Liver (tissue), 9 donors: ENCODE measurements around the gene TERT. TPM values are rescaled to one million over a fixed set of nuclear protein-coding genes. Genes with fewer than 3 reads are reported as not detected.

Experiments
- DNase-seq: peaks from one replicate; pipeline ENCODE4 v3.0.0-alpha.2; 2017; ENCODE audit warnings: low spot score
- H3K27ac ChIP-seq, 2 donors: one replicate each; pipeline ENCODE4 v1.7.0; 2013; ENCODE audit warnings: inconsistent platforms in 2 of 2, low read length in 2 of 2, control low read depth in 1 of 2, low read depth in 1 of 2, mild to moderate bottlenecking in 1 of 2
- H3K27me3 ChIP-seq, 4 donors: one replicate each; pipeline versions ENCODE4 v1.6.1 to v1.7.0; 2013; ENCODE audit warnings: low read length in 3 of 4, inconsistent platforms in 1 of 4, mild to moderate bottlenecking in 1 of 4, moderate library complexity in 1 of 4; ENCODE audit not compliant: control insufficient read depth in 4 of 4, insufficient read depth in 4 of 4
- H3K36me3 ChIP-seq, 4 donors: one replicate each; pipeline versions ENCODE4 v1.6.1 to v1.7.0; 2013; ENCODE audit warnings: low read length in 3 of 4, mild to moderate bottlenecking in 3 of 4, low read depth in 1 of 4, moderate library complexity in 1 of 4; ENCODE audit not compliant: control insufficient read depth in 4 of 4, insufficient read depth in 3 of 4
- H3K4me1 ChIP-seq, 4 donors: one replicate each; pipeline versions ENCODE4 v1.6.1 to v1.7.0; 2013; ENCODE audit warnings: low read length in 3 of 4, mild to moderate bottlenecking in 3 of 4, moderate library complexity in 1 of 4; ENCODE audit not compliant: control insufficient read depth in 4 of 4, insufficient read depth in 4 of 4
- H3K4me3 ChIP-seq, 3 donors: one replicate each; pipeline versions ENCODE4 v1.6.1 to v1.7.0; 2013; ENCODE audit warnings: low read length in 3 of 3, control low read depth in 1 of 3, low read depth in 1 of 3, mild to moderate bottlenecking in 1 of 3
- H3K9ac ChIP-seq, 2 donors: one replicate each; pipeline ENCODE4 v1.7.0; 2013; ENCODE audit warnings: low read length in 2 of 2, mild to moderate bottlenecking in 2 of 2, moderate library complexity in 2 of 2, control low read depth in 1 of 2, low read depth in 1 of 2
- H3K9me3 ChIP-seq, 4 donors: one replicate each; pipeline versions ENCODE4 v1.6.1 to v1.7.0; 2013; ENCODE audit warnings: low read length in 3 of 4; ENCODE audit not compliant: control insufficient read depth in 4 of 4
- CTCF ChIP-seq: fragments of 150-350 bp; IDR thresholded peaks from 2 replicates; pipeline ENCODE4 v1.5.1; 2017; ENCODE audit warnings: improper control_type of control experiment, low read depth, low read length; ENCODE audit not compliant: missing input control
- EGR1 ChIP-seq, 2 donors: IDR thresholded peaks; 2 replicates each; pipeline ENCODE4 v1.6.1; 2016 to 2018; ENCODE audit warnings: antibody characterized with exemption in 2 of 2, low read depth in 2 of 2
- FOXA1 ChIP-seq: IDR thresholded peaks from 2 replicates; pipeline ENCODE4 v1.6.1; 2016; ENCODE audit warnings: antibody characterized with exemption
- FOXA2 ChIP-seq: IDR thresholded peaks from 2 replicates; pipeline ENCODE4 v1.6.1; 2016; ENCODE audit warnings: antibody characterized with exemption
- GABPA ChIP-seq, 2 donors: IDR thresholded peaks in 1 of 2; conservative IDR thresholded peaks in 1 of 2; 2 replicates each; pipeline ENCODE4 v1.6.1; 2016; ENCODE audit warnings: antibody characterized with exemption in 2 of 2, mild to moderate bottlenecking in 1 of 2, moderate library complexity in 1 of 2
- HNF4A ChIP-seq, 2 donors: conservative IDR thresholded peaks; 2 replicates each; pipeline ENCODE4 v1.6.1; 2016; ENCODE audit warnings: antibody characterized with exemption in 2 of 2, mild to moderate bottlenecking in 2 of 2
- HNF4G ChIP-seq: IDR thresholded peaks from 2 replicates; pipeline ENCODE4 v1.6.1; 2016; ENCODE audit warnings: antibody characterized with exemption
- JUND ChIP-seq, 2 donors: IDR thresholded peaks; 2 replicates each; pipeline ENCODE4 v1.6.1; 2016; ENCODE audit warnings: antibody characterized with exemption in 2 of 2
- MAX ChIP-seq: IDR thresholded peaks from 2 replicates; pipeline ENCODE4 v1.6.1; 2016; ENCODE audit warnings: antibody characterized with exemption
- RAD21 ChIP-seq, 2 donors: IDR thresholded peaks; 2 replicates each; pipeline ENCODE4 v1.6.1; 2016; ENCODE audit warnings: antibody characterized with exemption in 2 of 2, mild to moderate bottlenecking in 2 of 2
- REST ChIP-seq: IDR thresholded peaks from 2 replicates; pipeline ENCODE4 v1.6.1; 2016; ENCODE audit warnings: antibody characterized with exemption, mild to moderate bottlenecking
- RXRA ChIP-seq, 2 donors: IDR thresholded peaks; 2 replicates each; pipeline ENCODE4 v1.6.1; 2017 to 2018; ENCODE audit warnings: antibody characterized with exemption in 2 of 2, mild to moderate bottlenecking in 1 of 2
- SP1 ChIP-seq: IDR thresholded peaks from 2 replicates; pipeline ENCODE4 v1.6.1; 2018; ENCODE audit warnings: antibody characterized with exemption, mild to moderate bottlenecking
- TAF1 ChIP-seq: conservative IDR thresholded peaks from 2 replicates; pipeline ENCODE4 v1.6.1; 2016; ENCODE audit warnings: antibody characterized with exemption, mild to moderate bottlenecking
- YY1 ChIP-seq: IDR thresholded peaks from 2 replicates; pipeline ENCODE4 v1.6.1; 2016; ENCODE audit warnings: antibody characterized with exemption, mild to moderate bottlenecking
- ZBTB33 ChIP-seq: IDR thresholded peaks from 2 replicates; pipeline ENCODE4 v1.6.1; 2016; ENCODE audit warnings: antibody characterized with exemption
- WGBS: extraction: QIAGEN DNeasy Blood & Tissue Kit; methylation state at CpG from one replicate; pipeline ENCODE4 v1.1.7; 2013; 5-methylcytosine and 5-hydroxymethylcytosine counted together
- polyA plus RNA-seq, 2 donors: library from polyadenylated mRNA; stranded (reverse) in 1 of 2; unstranded in 1 of 2; fragments of 200-250 nt in 1 of 2; fragments of >200 nt in 1 of 2; fragmentation: Nextera tagmentation in 1 of 2; extraction: Ambion mirVana in 1 of 2; gene quantifications; one replicate each; pipeline versions ENCODE4 v1.2.1 to v1.2.3, GENCODE V29; 2013 to 2015
- total RNA-seq, 2 donors: library from RNA; depleted of rRNA; stranded (reverse); fragments of >200 nt; gene quantifications; one replicate each; pipeline ENCODE4 v1.2.3, GENCODE V29; 2014
- donor health status: healthy.
- donor health status: healthy.
- donor health status: healthy.
- donor health status: healthy.
- donor health status: healthy.

The TERT gene
- total and polyA plus RNA-seq, 4 donors: 0.14 TPM; not detected in 3

- Histone ChIP-seq H3K4me1 (no peaks in the 10 kb centered on the region), H3K4me3 (no peak overlapping the region), H3K27ac (no peak overlapping the region), H3K9me3 (peaks cover 0 to 3% (median 0%) of the 10 kb centered on the region in 4 donors), H3K36me3 (no peaks in the 10 kb centered on the region), H3K27me3 (no peaks in the 10 kb centered on the region), H3K9ac (no peak overlapping the region)
- no peak for DNase-seq
- TF ChIP-seq FOXA1: no peak
- no peak for TF ChIP-seq SP1
- no peak for TF ChIP-seq HNF4A (conservative IDR thresholded peaks at IDR 0.05)
- no peak for TF ChIP-seq MAX
- no peak for TF ChIP-seq JUND (IDR thresholded peaks at IDR 0.05)
- no peak for TF ChIP-seq REST
- no peak for TF ChIP-seq TAF1
- TF ChIP-seq CTCF: no peak
- no peak for TF ChIP-seq RXRA (IDR thresholded peaks at IDR 0.05)
- no peak for TF ChIP-seq EGR1 (IDR thresholded peaks at IDR 0.05; ENCODE audit: low read depth in 2 of 2)
- TF ChIP-seq ZBTB33: no peak
- TF ChIP-seq YY1: no peak
- no peak for TF ChIP-seq RAD21 (IDR thresholded peaks at IDR 0.05)
- no peak for TF ChIP-seq HNF4G
- WGBS: 91% methylated on average over 1 of the region's 1 CpG
Measured at GRCh38 chr5:1262381-1262780, 32.5 kb downstream of the TERT start.

GRCh38 chr5:1261643-1262042, 33.2 kb downstream of the TERT start:
- H3K4me1 ChIP-seq: no peaks in the 10 kb centered on the region
- H3K9ac ChIP-seq: no peak overlapping the region
- no peaks in the 10 kb centered on the region for H3K27me3 ChIP-seq
- H3K9me3 ChIP-seq: peaks cover 0 to 3% (median 0%) of the 10 kb centered on the region in 4 donors
- no peak overlapping the region for H3K27ac ChIP-seq
- WGBS: 86% methylated on average over 10 of the region's 10 CpGs
- H3K36me3 ChIP-seq: no peaks in the 10 kb centered on the region
- TF ChIP-seq FOXA2 (no peak), YY1 (no peak), GABPA (IDR thresholded peaks at IDR 0.05 in 1 of 2, conservative IDR thresholded peaks at IDR 0.05 in 1 of 2) (no peak), FOXA1 (no peak), SP1 (no peak), MAX (no peak), HNF4A (conservative IDR thresholded peaks at IDR 0.05) (no peak)
- DNase-seq: no peak
- no peak overlapping the region for H3K4me3 ChIP-seq
